Astrocyte (in vitro differentiated cells and primary cell): ENCODE measurements around the gene CERS3. TPM values are rescaled to one million over a fixed set of nuclear protein-coding genes. Genes with fewer than 3 reads are reported as not detected.

Experiments used
- DNase-seq: peaks from one replicate; pipeline ENCODE4 v3.0.0-alpha.2; 2010; ENCODE audit warnings: low read depth
- FAIRE-seq: peaks from 2 replicates; lab custom pipeline; 2011; peaks lifted over from hg19 to GRCh38; lab: Jason Lieb, UNC
- H2AFZ ChIP-seq: 2 replicates; pipeline ENCODE4 v1.6.0; 2012; ENCODE audit warnings: low read depth, low read length, inconsistent platforms
- H3K27ac ChIP-seq: 2 replicates; pipeline ENCODE4 v1.5.1; 2011; ENCODE audit warnings: low read depth, low read length, inconsistent platforms
- H3K27me3 ChIP-seq: 2 replicates; pipeline ENCODE4 v1.6.0; 2011; ENCODE audit warnings: low read length, inconsistent platforms; ENCODE audit not compliant: insufficient read depth
- H3K36me3 ChIP-seq: 2 replicates; pipeline ENCODE4 v1.5.1; 2011; ENCODE audit warnings: low read length, inconsistent platforms; ENCODE audit not compliant: insufficient read depth
- H3K4me1 ChIP-seq: 2 replicates; pipeline ENCODE4 v1.5.1; 2011; ENCODE audit warnings: low read length, inconsistent platforms; ENCODE audit not compliant: insufficient read depth
- H3K4me2 ChIP-seq: 2 replicates; pipeline ENCODE4 v1.6.0; 2012; ENCODE audit warnings: low read length, inconsistent platforms
- H3K4me3 ChIP-seq: 2 replicates; pipeline ENCODE4 v1.5.1; 2011; ENCODE audit warnings: low read depth, mild to moderate bottlenecking, low read length, inconsistent platforms; ENCODE audit not compliant: insufficient read depth
- H3K79me2 ChIP-seq: 2 replicates; pipeline ENCODE4 v1.6.0; 2012; ENCODE audit warnings: mild to moderate bottlenecking, low read length, inconsistent platforms; ENCODE audit not compliant: insufficient read depth
- H3K9ac ChIP-seq: 2 replicates; pipeline ENCODE4 v1.6.0; 2012; ENCODE audit warnings: mild to moderate bottlenecking, low read length, inconsistent platforms
- H3K9me3 ChIP-seq: 2 replicates; pipeline ENCODE4 v1.5.1; 2012; ENCODE audit warnings: low read depth, mild to moderate bottlenecking, low read length, inconsistent platforms; ENCODE audit not compliant: insufficient read depth
- H4K20me1 ChIP-seq: 2 replicates; pipeline ENCODE4 v1.6.0; 2012; ENCODE audit warnings: low read length, inconsistent platforms; ENCODE audit not compliant: insufficient read depth
- H3K27ac Mint-ChIP-seq: one replicate; pipeline ENCODE4 v1.8.0; 2021; ENCODE audit warnings: mild to moderate bottlenecking, mixed read lengths; ENCODE audit not compliant: unreplicated experiment
- H3K27me3 Mint-ChIP-seq: one replicate; pipeline ENCODE4 v1.8.0; 2021; ENCODE audit warnings: low read depth, mixed read lengths; ENCODE audit not compliant: unreplicated experiment
- H3K36me3 Mint-ChIP-seq: one replicate; pipeline ENCODE4 v1.8.0; 2021; ENCODE audit warnings: low read depth, mixed read lengths; ENCODE audit not compliant: unreplicated experiment
- H3K4me1 Mint-ChIP-seq: one replicate; pipeline ENCODE4 v1.8.0; 2021; ENCODE audit warnings: low read depth, mixed read lengths; ENCODE audit not compliant: unreplicated experiment
- H3K4me3 Mint-ChIP-seq: one replicate; pipeline ENCODE4 v1.8.0; 2021; ENCODE audit warnings: mild to moderate bottlenecking, moderate library complexity, mixed read lengths; ENCODE audit not compliant: unreplicated experiment
- H3K9me3 Mint-ChIP-seq: one replicate; pipeline ENCODE4 v1.8.0; 2021; ENCODE audit warnings: mild to moderate bottlenecking, mixed read lengths; ENCODE audit not compliant: unreplicated experiment
- CTCF ChIP-seq: IDR thresholded peaks from 2 replicates; pipeline ENCODE4 v1.5.1; 2011; ENCODE audit warnings: low read depth, mild to moderate bottlenecking, inconsistent platforms, low read length, moderate library complexity; ENCODE audit not compliant: insufficient read depth
- EZH2 ChIP-seq: IDR thresholded peaks from 2 replicates; pipeline ENCODE4 v1.6.1; 2012; ENCODE audit warnings: mild to moderate bottlenecking, low read length, inconsistent platforms; ENCODE audit not compliant: insufficient read depth
- total RNA-seq: library from RNA; stranded (reverse); gene quantifications from 2 replicates; pipeline ENCODE4 v1.2.1, GENCODE V29; 2021

Gene CERS3
- total RNA-seq, 1 donor from 2014 or later, result not detected

GRCh38 chr15:100434561-100434960 lies 94.2 kb downstream of the CERS3 start:
- DNase-seq (no peak), FAIRE-seq (no peak)
- Histone ChIP-seq H3K4me2 (no peak overlapping the region), H2AFZ (no peak overlapping the region), H3K27me3 (no peaks in the 10 kb centered on the region), H4K20me1 (no peaks in the 10 kb centered on the region), H3K36me3 (no peaks in the 10 kb centered on the region), H3K79me2 (no peaks in the 10 kb centered on the region), H3K4me3 (no peak overlapping the region), H3K4me1 (no peaks in the 10 kb centered on the region), H3K9me3 (peaks cover 4% of the 10 kb centered on the region), H3K27ac (no peak overlapping the region), H3K9ac (no peak overlapping the region)
- peaks cover under 1% of the 10 kb centered on the region for H3K27me3 Mint-ChIP-seq
- TF ChIP-seq EZH2 (no peak), CTCF (no peak)
- H3K4me1 Mint-ChIP-seq, result no peaks in the 10 kb centered on the region
- no peak overlapping the region for H3K4me3 Mint-ChIP-seq
- peaks cover 1% of the 10 kb centered on the region for H3K9me3 Mint-ChIP-seq
- H3K27ac Mint-ChIP-seq, result no peak overlapping the region
- H3K36me3 Mint-ChIP-seq, result no peaks in the 10 kb centered on the region

- Histone ChIP-seq H2AFZ (no peak overlapping the region), H3K9ac (no peak overlapping the region)
- no peaks in the 10 kb centered on the region for H3K36me3 Mint-ChIP-seq
These were observed 94.7 kb downstream of the CERS3 start for GRCh38 chr15:100434038-100434437.

More at GRCh38 chr15:100434038-100434437, 94.7 kb downstream of the CERS3 start:
- FAIRE-seq, result no peak
- peaks cover 3% of the 10 kb centered on the region for H3K9me3 Mint-ChIP-seq
- Histone ChIP-seq H4K20me1 (no peaks in the 10 kb centered on the region), H3K4me3 (no peak overlapping the region), H3K4me1 (no peaks in the 10 kb centered on the region), H3K79me2 (no peaks in the 10 kb centered on the region), H3K9me3 (peaks cover 4% of the 10 kb centered on the region), H3K36me3 (no peaks in the 10 kb centered on the region), H3K27me3 (no peaks in the 10 kb centered on the region), H3K4me2 (no peak overlapping the region), H3K27ac (no peak overlapping the region)
- H3K4me3 Mint-ChIP-seq, result no peak overlapping the region
- TF ChIP-seq EZH2 (no peak), CTCF (no peak)
- no peak for DNase-seq
- H3K27ac Mint-ChIP-seq, result no peak overlapping the region
- H3K27me3 Mint-ChIP-seq, result peaks cover 3% of the 10 kb centered on the region
- H3K4me1 Mint-ChIP-seq, result no peaks in the 10 kb centered on the region
